ENCODE measurements around the gene TMEM244.
"Not testable (repeated sequence)": the region's sequence is repeated elsewhere in the genome, so short reads cannot be mapped to it uniquely, and the experiment has no call there.

TMEM244 gene

GRCh38 chr6:129882510-129883023, 21.5 kb upstream of the TMEM244 start:
- Mint-ChIP-seq H3K27me3 (peaks cover 3% of the 10 kb centered on the region), H3K27ac (no peak overlapping the region), H3K9me3 (peaks cover 8% of the 10 kb centered on the region), H3K4me1 (ENCODE audit: low read depth) (peaks cover 5% of the 10 kb centered on the region), H3K4me3 (no peak overlapping the region), H3K36me3 (ENCODE audit: low read depth) (no peaks in the 10 kb centered on the region)
- no peak for DNase-seq

DNA sequence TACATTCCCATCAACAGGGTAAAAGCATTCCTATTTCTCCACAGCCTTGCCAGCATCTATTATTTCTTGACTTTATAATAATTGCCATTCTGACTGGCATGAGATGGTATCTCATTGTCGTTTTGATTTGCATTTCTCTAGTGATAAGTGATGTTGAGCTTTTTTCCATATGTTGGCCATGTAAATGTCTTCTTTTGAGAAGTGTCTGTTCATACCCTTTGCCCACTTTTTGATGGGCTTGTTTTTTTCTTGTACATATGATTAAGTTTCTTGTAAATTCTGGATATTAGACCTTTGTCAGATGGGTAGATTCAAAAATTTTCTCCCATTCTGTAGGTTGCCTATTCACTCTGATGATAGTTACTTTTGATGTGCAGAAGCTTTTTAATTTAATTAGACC, 16.8 kb upstream of the TMEM244 start:
- H3K9me3 Mint-ChIP-seq; H3K4me3 Mint-ChIP-seq; DNase-seq; H3K36me3 Mint-ChIP-seq (ENCODE audit: low read depth); H3K27ac Mint-ChIP-seq; H3K27me3 Mint-ChIP-seq: not testable (repeated sequence)
- peaks cover 23% of the 10 kb centered on the region for H3K4me1 Mint-ChIP-seq (ENCODE audit: low read depth)

- Mint-ChIP-seq H3K4me3 (peak overlapping the region; percentile 26), H3K4me1 (ENCODE audit: low read depth) (peaks cover 18% of the 10 kb centered on the region), H3K27me3 (peaks cover 2% of the 10 kb centered on the region), H3K36me3 (ENCODE audit: low read depth) (no peaks in the 10 kb centered on the region), H3K27ac (peak overlapping the region; percentile 41), H3K9me3 (peaks cover 8% of the 10 kb centered on the region)
- DNase-seq, result no peak
Measured at GRCh38 chr6:129875610-129876520, 14.8 kb upstream of the TMEM244 start.

- Mint-ChIP-seq H3K4me1 (ENCODE audit: low read depth) (peaks cover 18% of the 10 kb centered on the region), H3K36me3 (ENCODE audit: low read depth) (no peaks in the 10 kb centered on the region), H3K27ac (no peak overlapping the region), H3K27me3 (no peaks in the 10 kb centered on the region), H3K9me3 (peaks cover 8% of the 10 kb centered on the region), H3K4me3 (no peak overlapping the region)
- DNase-seq, result no peak
Measured at GRCh38 chr6:129874837-129875236, 13.7 kb upstream of the TMEM244 start.

DNA sequence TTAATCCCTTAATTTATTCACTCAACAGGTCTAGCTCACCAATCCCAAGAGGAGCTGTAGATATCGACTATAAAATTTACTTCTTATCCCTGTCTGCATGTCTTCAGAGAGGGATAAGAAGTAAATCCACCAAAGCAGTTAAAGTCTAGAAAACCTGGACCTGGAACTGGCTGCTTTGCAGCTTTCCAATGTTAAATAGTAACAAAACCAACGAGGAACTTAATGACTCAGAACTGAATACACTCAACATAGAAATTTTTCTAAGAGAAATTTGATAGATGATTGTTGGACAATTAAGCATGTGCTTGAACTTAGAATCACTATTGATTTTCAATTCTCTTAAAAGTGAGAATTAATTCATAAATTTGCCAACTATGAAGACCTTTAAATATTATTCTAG, 11.5 kb upstream of the TMEM244 start:
- Mint-ChIP-seq H3K4me1 (ENCODE audit: low read depth) (peaks cover 18% of the 10 kb centered on the region), H3K27me3 (no peaks in the 10 kb centered on the region), H3K9me3 (no peaks in the 10 kb centered on the region)

GRCh38 chr6:129871221-129871620, 10.1 kb upstream of the TMEM244 start:
- H3K4me1 Mint-ChIP-seq (ENCODE audit: low read depth), result peaks cover 15% of the 10 kb centered on the region
- no peak for DNase-seq
- H3K27ac Mint-ChIP-seq, result no peak overlapping the region
- H3K9me3 Mint-ChIP-seq, result no peaks in the 10 kb centered on the region
- H3K36me3 Mint-ChIP-seq (ENCODE audit: low read depth), result no peaks in the 10 kb centered on the region
- H3K27me3 Mint-ChIP-seq, result no peaks in the 10 kb centered on the region
- H3K4me3 Mint-ChIP-seq, result no peak overlapping the region

More for the DNA sequence above, 11.5 kb upstream of the TMEM244 start:
- H3K4me3 Mint-ChIP-seq, result no peak overlapping the region
- H3K36me3 Mint-ChIP-seq (ENCODE audit: low read depth), result no peaks in the 10 kb centered on the region
- no peak overlapping the region for H3K27ac Mint-ChIP-seq
- DNase-seq, result no peak

- H3K27me3 Mint-ChIP-seq, result no peaks in the 10 kb centered on the region
- no peak for DNase-seq
- H3K36me3 Mint-ChIP-seq (ENCODE audit: low read depth), result no peaks in the 10 kb centered on the region
- H3K27ac Mint-ChIP-seq, result no peak overlapping the region
- no peaks in the 10 kb centered on the region for H3K4me1 Mint-ChIP-seq (ENCODE audit: low read depth)
- H3K4me3 Mint-ChIP-seq, result no peak overlapping the region
- no peaks in the 10 kb centered on the region for H3K9me3 Mint-ChIP-seq
Measured at GRCh38 chr6:129867403-129867802, 6.3 kb upstream of the TMEM244 start.

DNA sequence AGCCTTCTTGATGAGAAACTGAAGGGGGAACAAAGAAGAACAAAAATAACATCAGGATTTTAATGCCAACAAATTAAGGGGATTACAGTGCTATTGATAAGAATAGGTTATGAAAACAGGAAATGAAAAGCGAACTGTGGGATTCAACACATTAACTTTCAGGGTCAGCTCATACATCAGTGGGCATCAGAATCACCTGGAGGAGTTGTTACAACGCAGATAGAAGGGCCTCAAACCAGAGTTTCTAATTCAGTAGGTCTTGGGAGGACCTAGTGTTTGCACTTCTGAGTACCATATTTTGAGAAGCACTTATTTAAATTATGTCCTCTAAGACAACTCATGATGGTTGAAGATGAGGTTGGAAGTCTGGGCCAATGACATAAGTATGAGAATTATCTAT, 5.6 kb upstream of the TMEM244 start:
- H3K36me3 Mint-ChIP-seq (ENCODE audit: low read depth), result no peaks in the 10 kb centered on the region
- H3K4me1 Mint-ChIP-seq (ENCODE audit: low read depth), result peaks cover 3% of the 10 kb centered on the region
- H3K27me3 Mint-ChIP-seq, result no peaks in the 10 kb centered on the region
- H3K4me3 Mint-ChIP-seq, result no peak overlapping the region
- no peaks in the 10 kb centered on the region for H3K9me3 Mint-ChIP-seq
- no peak for DNase-seq
- H3K27ac Mint-ChIP-seq, result no peak overlapping the region

DNA sequence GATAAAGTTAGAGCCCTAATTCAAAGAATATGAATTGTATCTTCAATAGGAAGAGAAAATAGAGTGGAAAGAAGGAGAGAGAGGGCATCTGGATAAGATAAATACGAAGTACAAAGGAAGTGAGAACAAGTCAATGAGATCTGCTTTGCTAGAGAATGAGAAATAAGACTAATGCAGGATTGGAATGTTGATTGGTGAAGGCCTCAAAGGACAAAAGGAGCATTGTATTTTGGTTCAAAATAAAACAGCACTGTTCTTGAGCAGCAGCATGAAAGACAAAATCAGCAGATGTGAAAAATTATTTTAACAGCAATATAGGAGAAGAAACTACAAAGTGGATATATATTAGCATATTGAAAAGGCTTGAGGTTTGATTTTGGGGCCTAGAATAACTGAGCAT, 5.1 kb upstream of the TMEM244 start:
- Mint-ChIP-seq H3K27me3 (no peaks in the 10 kb centered on the region), H3K36me3 (ENCODE audit: low read depth) (no peaks in the 10 kb centered on the region), H3K27ac (no peak overlapping the region), H3K9me3 (no peaks in the 10 kb centered on the region), H3K4me1 (ENCODE audit: low read depth) (peaks cover 5% of the 10 kb centered on the region), H3K4me3 (no peak overlapping the region)
- no peak for DNase-seq

GRCh38 chr6:129865013-129865412, 3.9 kb upstream of the TMEM244 start:
- H3K9me3 Mint-ChIP-seq, result no peaks in the 10 kb centered on the region
- DNase-seq, result no peak
- H3K4me3 Mint-ChIP-seq, result no peak overlapping the region
- H3K4me1 Mint-ChIP-seq (ENCODE audit: low read depth), result peaks cover 13% of the 10 kb centered on the region
- no peak overlapping the region for H3K27ac Mint-ChIP-seq
- H3K36me3 Mint-ChIP-seq (ENCODE audit: low read depth), result no peaks in the 10 kb centered on the region
- no peaks in the 10 kb centered on the region for H3K27me3 Mint-ChIP-seq

DNA sequence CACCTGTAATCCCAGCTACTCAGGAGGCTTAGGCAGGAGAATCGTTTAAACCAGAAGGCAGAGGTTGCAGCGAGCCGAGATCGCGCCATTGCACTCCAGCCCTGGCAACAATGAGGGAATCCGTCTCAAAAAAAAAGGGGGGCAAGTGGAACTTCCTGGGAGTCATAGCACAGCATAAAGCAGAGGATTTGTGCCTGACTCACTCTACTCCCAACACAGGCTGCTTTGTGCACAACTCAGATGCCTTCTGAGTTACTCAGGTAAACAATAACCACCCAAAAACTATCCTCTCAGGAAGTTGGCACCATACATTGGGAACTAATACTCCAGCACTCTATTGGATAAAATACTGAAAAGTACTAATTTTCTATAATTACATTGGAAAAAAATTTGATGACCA, 2.5 kb upstream of the TMEM244 start:
- Mint-ChIP-seq H3K27me3 (no peaks in the 10 kb centered on the region), H3K4me1 (ENCODE audit: low read depth) (peaks cover 13% of the 10 kb centered on the region), H3K4me3 (no peak overlapping the region), H3K27ac (no peak overlapping the region), H3K9me3 (no peaks in the 10 kb centered on the region), H3K36me3 (ENCODE audit: low read depth) (no peaks in the 10 kb centered on the region)
- DNase-seq, result no peak

- H3K9me3 Mint-ChIP-seq, result no peaks in the 10 kb centered on the region
- H3K27ac Mint-ChIP-seq, result no peak overlapping the region
- H3K27me3 Mint-ChIP-seq, result no peaks in the 10 kb centered on the region
- peaks cover 13% of the 10 kb centered on the region for H3K4me1 Mint-ChIP-seq (ENCODE audit: low read depth)
- no peak for DNase-seq
- no peak overlapping the region for H3K4me3 Mint-ChIP-seq
- no peaks in the 10 kb centered on the region for H3K36me3 Mint-ChIP-seq (ENCODE audit: low read depth)
Measured at GRCh38 chr6:129859524-129859923, 1.6 kb downstream of the TMEM244 start.

DNA sequence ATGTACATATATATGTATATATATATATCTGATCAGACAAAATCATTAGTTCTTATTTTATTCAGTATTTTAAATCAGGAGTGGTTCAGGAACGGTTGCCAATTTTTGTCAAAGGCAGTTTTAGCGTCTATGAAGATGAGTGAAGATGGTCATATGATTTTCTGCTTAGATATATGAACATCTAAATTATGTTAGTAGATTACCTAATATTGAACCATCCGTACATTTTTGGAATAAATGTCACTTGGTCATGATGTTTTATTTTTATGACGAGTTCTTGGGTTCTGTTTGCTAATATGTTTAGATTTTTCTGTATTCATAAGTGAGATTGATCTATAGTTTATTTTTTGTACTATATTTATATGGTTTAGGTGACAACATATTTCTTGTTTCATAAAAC, 3.3 kb downstream of the TMEM244 start:
- no peaks in the 10 kb centered on the region for H3K9me3 Mint-ChIP-seq
- H3K4me3 Mint-ChIP-seq, result no peak overlapping the region
- H3K36me3 Mint-ChIP-seq (ENCODE audit: low read depth), result no peaks in the 10 kb centered on the region
- peaks cover 13% of the 10 kb centered on the region for H3K4me1 Mint-ChIP-seq (ENCODE audit: low read depth)
- no peaks in the 10 kb centered on the region for H3K27me3 Mint-ChIP-seq
- no peak for DNase-seq
- H3K27ac Mint-ChIP-seq, result no peak overlapping the region

- H3K36me3 Mint-ChIP-seq (ENCODE audit: low read depth), result no peaks in the 10 kb centered on the region
- H3K4me3 Mint-ChIP-seq, result no peak overlapping the region
- H3K27ac Mint-ChIP-seq, result no peak overlapping the region
- no peaks in the 10 kb centered on the region for H3K27me3 Mint-ChIP-seq
- H3K9me3 Mint-ChIP-seq, result no peaks in the 10 kb centered on the region
- H3K4me1 Mint-ChIP-seq (ENCODE audit: low read depth), result peaks cover 2% of the 10 kb centered on the region
- no peak for DNase-seq
Measured at GRCh38 chr6:129853996-129854711, 7.0 kb downstream of the TMEM244 start.
